HEK293 (cell line): Measurements from ENCODE around the gene GNPTAB.

Experiments
- CTCF ChIA-PET: fragments of 350-600 bp; formaldehyde crosslinking; extraction: SDS; loops from one replicate; lab custom pipeline; 2021; ENCODE audit warnings: antibody characterized with exemption; lab: Yijun Ruan, JAX
- POLR2A ChIA-PET: fragments of 300-600 bp; formaldehyde crosslinking; extraction: SDS; loops from one replicate; lab custom pipeline; 2020; ENCODE audit warnings: antibody characterized with exemption, inconsistent platforms; lab: Yijun Ruan, JAX
- H3K27ac ChIP-seq: fragments of 200-500 bp; sonication (Bioruptor generic); 2 replicates; pipeline ENCODE4 v1.5.1; 2014; ENCODE audit warnings: low read depth, low read length, control low read depth, inconsistent platforms; ENCODE audit errors: extremely low read depth
- H3K36me3 ChIP-seq, 2 experiments: fragments of 200-500 bp in 1 of 2; sonication (Bioruptor generic) in 1 of 2; 1 replicate in 1 of 2; 2 replicates in 1 of 2; pipeline ENCODE4 v1.5.1; 2014 to 2017; ENCODE audit warnings: inconsistent platforms in 2 of 2, low read length in 2 of 2; ENCODE audit not compliant: control insufficient read depth in 2 of 2, insufficient read depth in 1 of 2
- H3K4me1 ChIP-seq: fragments of 200-500 bp; sonication (Bioruptor generic); 2 replicates; pipeline ENCODE4 v1.5.1; 2014; ENCODE audit warnings: mild to moderate bottlenecking, low read length, inconsistent platforms; ENCODE audit not compliant: control insufficient read depth, insufficient read depth
- H3K4me3 ChIP-seq: 2 replicates; pipeline ENCODE4 v1.5.1; 2011; ENCODE audit warnings: low read depth, mild to moderate bottlenecking, control low read depth, low read length, moderate library complexity
- H3K9me3 ChIP-seq: fragments of 200-500 bp; sonication (Bioruptor generic); 2 replicates; pipeline ENCODE4 v1.5.1; 2014; ENCODE audit warnings: low read depth, low read length, inconsistent platforms; ENCODE audit not compliant: control insufficient read depth, insufficient read depth
- EGR2 ChIP-seq: fragments of 450-650 bp; formaldehyde crosslinking; IDR thresholded peaks from 2 replicates; pipeline ENCODE4 v1.5.1; 2016; ENCODE audit warnings: low read depth, missing biosample characterization, missing genetic modification characterization
- IKZF3 ChIP-seq: fragments of 450-650 bp; IDR thresholded peaks from 2 replicates; pipeline ENCODE4 v1.5.0; 2018; ENCODE audit warnings: missing biosample characterization, mild to moderate bottlenecking, missing genetic modification characterization, moderate library complexity
- KLF1 ChIP-seq: fragments of 450-650 bp; formaldehyde crosslinking; IDR thresholded peaks from 2 replicates; pipeline ENCODE4 v1.5.1; 2016; ENCODE audit warnings: missing biosample characterization, missing genetic modification characterization
- KLF8 ChIP-seq: fragments of 450-650 bp; formaldehyde crosslinking; IDR thresholded peaks from 2 replicates; pipeline ENCODE4 v1.5.1; 2016; ENCODE audit warnings: missing biosample characterization, missing genetic modification characterization
- PRDM1 ChIP-seq: fragments of 450-650 bp; formaldehyde crosslinking; IDR thresholded peaks from 2 replicates; pipeline ENCODE4; 2016; ENCODE audit warnings: missing biosample characterization, missing genetic modification characterization
- RBAK ChIP-seq: fragments of 450-650 bp; formaldehyde crosslinking; IDR thresholded peaks from 2 replicates; pipeline ENCODE4 v1.5.1; 2016; ENCODE audit warnings: missing biosample characterization, missing genetic modification characterization
- SCRT2 ChIP-seq: fragments of 450-650 bp; formaldehyde crosslinking; IDR thresholded peaks from 2 replicates; pipeline ENCODE4 v1.5.1; 2016; ENCODE audit warnings: missing biosample characterization, missing genetic modification characterization
- TRIM28 ChIP-seq: IDR thresholded peaks from 2 replicates; pipeline ENCODE4 v1.6.1; 2011; ENCODE audit warnings: low read length, control low read depth, borderline replicate concordance
- ZFHX2 ChIP-seq: fragments of 450-650 bp; formaldehyde crosslinking; conservative IDR thresholded peaks from 2 replicates; pipeline ENCODE4 v1.5.1; 2016; ENCODE audit warnings: missing biosample characterization, missing genetic modification characterization
- ZNF184 ChIP-seq: fragments of 450-650 bp; IDR thresholded peaks from 2 replicates; pipeline ENCODE4 v1.5.1; 2018; ENCODE audit warnings: missing biosample characterization, mild to moderate bottlenecking, missing genetic modification characterization
- ZNF223 ChIP-seq: fragments of 450-650 bp; formaldehyde crosslinking; IDR thresholded peaks from 2 replicates; pipeline ENCODE4 v1.5.1; 2016; ENCODE audit warnings: missing biosample characterization, missing genetic modification characterization
- ZNF23 ChIP-seq: fragments of 450-650 bp; formaldehyde crosslinking; IDR thresholded peaks from 2 replicates; pipeline ENCODE4 v1.5.1; 2016; ENCODE audit warnings: missing biosample characterization, missing genetic modification characterization, borderline replicate concordance
- ZNF24 ChIP-seq: fragments of 450-650 bp; formaldehyde crosslinking; IDR thresholded peaks from 2 replicates; pipeline ENCODE4 v1.5.1; 2016; ENCODE audit warnings: missing biosample characterization, missing genetic modification characterization
- ZNF302 ChIP-seq: fragments of 450-650 bp; formaldehyde crosslinking; IDR thresholded peaks from 2 replicates; pipeline ENCODE4 v1.5.1; 2016; ENCODE audit warnings: missing biosample characterization, missing genetic modification characterization, low read depth
- ZNF394 ChIP-seq: fragments of 450-650 bp; formaldehyde crosslinking; IDR thresholded peaks from 2 replicates; pipeline ENCODE4 v1.5.1; 2016; ENCODE audit warnings: missing biosample characterization, missing genetic modification characterization, mild to moderate bottlenecking, moderate library complexity, borderline replicate concordance
- ZNF473 ChIP-seq: fragments of 450-650 bp; formaldehyde crosslinking; IDR thresholded peaks from 2 replicates; pipeline ENCODE4 v1.5.1; 2017; ENCODE audit warnings: missing biosample characterization, missing genetic modification characterization
- ZNF600 ChIP-seq: fragments of 450-650 bp; formaldehyde crosslinking; IDR thresholded peaks from 2 replicates; pipeline ENCODE4 v1.5.1; 2016; ENCODE audit warnings: missing biosample characterization, missing genetic modification characterization
- ZNF610 ChIP-seq: fragments of 450-650 bp; formaldehyde crosslinking; IDR thresholded peaks from 2 replicates; pipeline ENCODE4 v1.5.1; 2016; ENCODE audit warnings: missing biosample characterization, missing genetic modification characterization, borderline replicate concordance
- ZNF623 ChIP-seq: fragments of 450-650 bp; formaldehyde crosslinking; IDR thresholded peaks from 2 replicates; pipeline ENCODE4 v1.5.1; 2016; ENCODE audit warnings: missing biosample characterization, missing genetic modification characterization
- ZNF707 ChIP-seq: fragments of 450-650 bp; formaldehyde crosslinking; IDR thresholded peaks from 2 replicates; pipeline ENCODE4 v1.5.1; 2016; ENCODE audit warnings: missing biosample characterization, missing genetic modification characterization
- ZNF747 ChIP-seq: fragments of 450-650 bp; formaldehyde crosslinking; IDR thresholded peaks from 2 replicates; pipeline ENCODE4 v1.5.1; 2016; ENCODE audit warnings: missing biosample characterization, missing genetic modification characterization
- ZSCAN30 ChIP-seq: fragments of 450-650 bp; IDR thresholded peaks from 2 replicates; pipeline ENCODE4 v1.5.1; 2018; ENCODE audit warnings: missing biosample characterization, mild to moderate bottlenecking, missing genetic modification characterization, moderate library complexity
- ZXDB ChIP-seq: fragments of 450-650 bp; formaldehyde crosslinking; IDR thresholded peaks from 2 replicates; pipeline ENCODE4 v1.5.1; 2016; ENCODE audit warnings: missing biosample characterization, missing genetic modification characterization
- TF ChIP-seq, protein P1 (sequence below): fragments of 450-650 bp; formaldehyde crosslinking; IDR thresholded peaks from 2 replicates; pipeline ENCODE4 v1.5.1; 2016; ENCODE audit warnings: missing biosample characterization, missing genetic modification characterization
- TF ChIP-seq, protein P2 (sequence below): fragments of 450-650 bp; formaldehyde crosslinking; IDR thresholded peaks from 2 replicates; pipeline ENCODE4 v1.5.1; 2016; ENCODE audit warnings: missing biosample characterization, missing genetic modification characterization
- TF ChIP-seq, protein P3 (sequence below): fragments of 450-650 bp; IDR thresholded peaks from 2 replicates; pipeline ENCODE4 v1.5.1; 2018; ENCODE audit warnings: missing biosample characterization, mild to moderate bottlenecking, missing genetic modification characterization
- TF ChIP-seq, protein P4 (sequence below): fragments of 450-650 bp; formaldehyde crosslinking; IDR thresholded peaks from 2 replicates; pipeline ENCODE4 v1.5.1; 2017; ENCODE audit warnings: missing biosample characterization, missing genetic modification characterization
- TF ChIP-seq, protein P5 (sequence below): IDR thresholded peaks from 2 replicates; pipeline ENCODE4 v1.6.1; 2011; ENCODE audit warnings: mild to moderate bottlenecking, low read depth, low read length, borderline replicate concordance

Gene GNPTAB

DNA sequence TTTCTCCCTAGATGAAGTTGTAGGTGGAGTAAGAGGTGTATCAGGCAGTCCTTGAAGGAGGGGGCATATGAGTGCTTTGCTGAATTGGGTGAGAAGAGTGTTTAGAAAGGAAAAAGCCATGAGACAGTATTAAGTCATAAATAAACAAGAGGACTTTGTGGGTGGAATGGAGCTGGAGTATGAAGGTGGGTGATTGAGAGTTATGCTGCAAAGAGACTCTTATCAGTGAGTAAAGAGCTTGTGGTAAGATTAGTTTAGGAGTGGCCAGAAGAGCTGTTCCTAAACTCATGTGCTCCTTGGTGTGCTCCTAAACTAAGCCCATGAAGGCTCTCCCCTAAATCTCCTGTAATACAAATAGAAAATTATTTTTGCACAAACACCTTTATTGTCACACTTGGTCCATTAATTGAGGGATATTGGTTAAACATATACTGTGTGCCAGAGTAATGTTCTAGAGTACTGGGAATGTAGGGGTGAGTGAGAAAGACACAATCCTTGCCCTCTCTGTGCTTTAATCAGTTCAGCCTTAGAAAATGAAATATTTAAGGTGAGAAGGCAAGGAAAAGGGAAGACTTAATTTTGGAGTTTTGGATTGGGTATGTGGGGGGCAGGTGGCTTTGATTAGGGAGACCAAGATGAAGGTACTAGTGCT is 123.5 kb downstream of the GNPTAB start:
- CTCF ChIA-PET, result no interaction called here
- peaks cover 11% of the 10 kb centered on the region for H3K4me1 ChIP-seq
- H3K27ac ChIP-seq, result no peak overlapping the region
- no peaks in the 10 kb centered on the region for H3K36me3 ChIP-seq
- no peak overlapping the region for H3K4me3 ChIP-seq
- TF ChIP-seq, protein P1, sequence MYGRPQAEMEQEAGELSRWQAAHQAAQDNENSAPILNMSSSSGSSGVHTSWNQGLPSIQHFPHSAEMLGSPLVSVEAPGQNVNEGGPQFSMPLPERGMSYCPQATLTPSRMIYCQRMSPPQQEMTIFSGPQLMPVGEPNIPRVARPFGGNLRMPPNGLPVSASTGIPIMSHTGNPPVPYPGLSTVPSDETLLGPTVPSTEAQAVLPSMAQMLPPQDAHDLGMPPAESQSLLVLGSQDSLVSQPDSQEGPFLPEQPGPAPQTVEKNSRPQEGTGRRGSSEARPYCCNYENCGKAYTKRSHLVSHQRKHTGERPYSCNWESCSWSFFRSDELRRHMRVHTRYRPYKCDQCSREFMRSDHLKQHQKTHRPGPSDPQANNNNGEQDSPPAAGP (tag by site-specific recombination), result peak; percentile 69
- TF ChIP-seq, protein P2, sequence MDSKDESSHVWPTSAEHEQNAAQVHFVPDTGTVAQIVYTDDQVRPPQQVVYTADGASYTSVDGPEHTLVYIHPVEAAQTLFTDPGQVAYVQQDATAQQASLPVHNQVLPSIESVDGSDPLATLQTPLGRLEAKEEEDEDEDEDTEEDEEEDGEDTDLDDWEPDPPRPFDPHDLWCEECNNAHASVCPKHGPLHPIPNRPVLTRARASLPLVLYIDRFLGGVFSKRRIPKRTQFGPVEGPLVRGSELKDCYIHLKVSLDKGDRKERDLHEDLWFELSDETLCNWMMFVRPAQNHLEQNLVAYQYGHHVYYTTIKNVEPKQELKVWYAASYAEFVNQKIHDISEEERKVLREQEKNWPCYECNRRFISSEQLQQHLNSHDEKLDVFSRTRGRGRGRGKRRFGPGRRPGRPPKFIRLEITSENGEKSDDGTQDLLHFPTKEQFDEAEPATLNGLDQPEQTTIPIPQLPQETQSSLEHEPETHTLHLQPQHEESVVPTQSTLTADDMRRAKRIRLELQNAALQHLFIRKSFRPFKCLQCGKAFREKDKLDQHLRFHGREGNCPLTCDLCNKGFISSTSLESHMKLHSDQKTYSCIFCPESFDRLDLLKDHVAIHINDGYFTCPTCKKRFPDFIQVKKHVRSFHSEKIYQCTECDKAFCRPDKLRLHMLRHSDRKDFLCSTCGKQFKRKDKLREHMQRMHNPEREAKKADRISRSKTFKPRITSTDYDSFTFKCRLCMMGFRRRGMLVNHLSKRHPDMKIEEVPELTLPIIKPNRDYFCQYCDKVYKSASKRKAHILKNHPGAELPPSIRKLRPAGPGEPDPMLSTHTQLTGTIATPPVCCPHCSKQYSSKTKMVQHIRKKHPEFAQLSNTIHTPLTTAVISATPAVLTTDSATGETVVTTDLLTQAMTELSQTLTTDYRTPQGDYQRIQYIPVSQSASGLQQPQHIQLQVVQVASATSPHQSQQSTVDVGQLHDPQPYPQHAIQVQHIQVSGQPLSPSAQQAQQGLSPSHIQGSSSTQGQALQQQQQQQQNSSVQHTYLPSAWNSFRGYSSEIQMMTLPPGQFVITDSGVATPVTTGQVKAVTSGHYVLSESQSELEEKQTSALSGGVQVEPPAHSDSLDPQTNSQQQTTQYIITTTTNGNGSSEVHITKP, result peak; percentile 37
- TF ChIP-seq, protein P3, sequence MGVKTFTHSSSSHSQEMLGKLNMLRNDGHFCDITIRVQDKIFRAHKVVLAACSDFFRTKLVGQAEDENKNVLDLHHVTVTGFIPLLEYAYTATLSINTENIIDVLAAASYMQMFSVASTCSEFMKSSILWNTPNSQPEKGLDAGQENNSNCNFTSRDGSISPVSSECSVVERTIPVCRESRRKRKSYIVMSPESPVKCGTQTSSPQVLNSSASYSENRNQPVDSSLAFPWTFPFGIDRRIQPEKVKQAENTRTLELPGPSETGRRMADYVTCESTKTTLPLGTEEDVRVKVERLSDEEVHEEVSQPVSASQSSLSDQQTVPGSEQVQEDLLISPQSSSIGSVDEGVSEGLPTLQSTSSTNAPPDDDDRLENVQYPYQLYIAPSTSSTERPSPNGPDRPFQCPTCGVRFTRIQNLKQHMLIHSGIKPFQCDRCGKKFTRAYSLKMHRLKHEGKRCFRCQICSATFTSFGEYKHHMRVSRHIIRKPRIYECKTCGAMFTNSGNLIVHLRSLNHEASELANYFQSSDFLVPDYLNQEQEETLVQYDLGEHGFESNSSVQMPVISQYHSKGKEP (tag by site-specific recombination), result no peak
- TF ChIP-seq ZNF23 (tag by site-specific recombination) (no peak), EGR2 (tag by site-specific recombination) (peak; percentile 98), PRDM1 (tag by site-specific recombination) (peak; percentile 13; the same call in 1 of the 2 replicates), ZFHX2 (tag by site-specific recombination) (peak; percentile 94), ZSCAN30 (tag by site-specific recombination) (no peak), ZNF610 (tag by site-specific recombination) (0 out of 2 replicates have a peak, but pooled peaks have one; percentile 47), ZNF223 (no peak), ZNF600 (peak; percentile 58), KLF1 (peak; percentile 32; the same call in 1 of the 2 replicates), ZNF707 (tag by site-specific recombination) (no peak), ZXDB (tag by site-specific recombination) (peak; percentile 31; the same call in 1 of the 2 replicates)
- TF ChIP-seq, protein P4, sequence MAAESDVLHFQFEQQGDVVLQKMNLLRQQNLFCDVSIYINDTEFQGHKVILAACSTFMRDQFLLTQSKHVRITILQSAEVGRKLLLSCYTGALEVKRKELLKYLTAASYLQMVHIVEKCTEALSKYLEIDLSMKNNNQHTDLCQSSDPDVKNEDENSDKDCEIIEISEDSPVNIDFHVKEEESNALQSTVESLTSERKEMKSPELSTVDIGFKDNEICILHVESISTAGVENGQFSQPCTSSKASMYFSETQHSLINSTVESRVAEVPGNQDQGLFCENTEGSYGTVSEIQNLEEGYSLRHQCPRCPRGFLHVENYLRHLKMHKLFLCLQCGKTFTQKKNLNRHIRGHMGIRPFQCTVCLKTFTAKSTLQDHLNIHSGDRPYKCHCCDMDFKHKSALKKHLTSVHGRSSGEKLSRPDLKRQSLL (tag by site-specific recombination), result peak; percentile 68; the same call in 1 of the 2 replicates
- TF ChIP-seq, all 188 proteins: peak for 10
- no peaks in the 10 kb centered on the region for H3K9me3 ChIP-seq
- POLR2A ChIA-PET, result interaction anchor here (0.8 kb wide), 1 partner anchor 9 kb away, joined by 3 read pairs; no protein-coding TSS in a partner anchor

DNA sequence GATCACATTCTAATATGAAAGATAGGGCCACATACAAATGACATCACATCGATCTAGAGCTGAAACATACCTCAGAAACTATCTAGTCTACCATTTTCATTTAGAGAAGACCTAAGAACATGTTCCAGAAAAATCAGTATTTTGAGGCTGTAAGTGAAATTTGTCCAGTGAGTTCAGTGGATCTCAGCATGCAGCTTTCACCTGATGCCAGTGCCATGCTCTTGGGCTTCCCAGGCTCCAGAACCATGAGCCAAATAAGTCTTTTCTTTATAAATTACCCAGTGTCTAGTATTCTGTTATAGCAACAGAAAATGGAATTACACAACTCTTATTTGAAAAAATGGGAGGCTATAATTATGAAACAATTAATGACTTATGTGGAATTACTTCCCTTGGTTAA is 124.4 kb downstream of the GNPTAB start:
- POLR2A ChIA-PET, result no interaction called here
- Histone ChIP-seq H3K4me3 (no peak overlapping the region), H3K4me1 (peaks cover 15% of the 10 kb centered on the region), H3K9me3 (no peaks in the 10 kb centered on the region), H3K27ac (no peak overlapping the region), H3K36me3 (no peaks in the 10 kb centered on the region)
- CTCF ChIA-PET, result interaction anchor here (0.7 to 1.0 kb wide), 2 partner anchors 52 to 135 kb away, joined by 3 to 4 read pairs; no protein-coding TSS in a partner anchor
- no peak for TF ChIP-seq SCRT2 (tag by site-specific recombination)
- TF ChIP-seq TRIM28, result no peak
- TF ChIP-seq ZNF623 (tag by site-specific recombination), result no peak
- TF ChIP-seq IKZF3 (tag by site-specific recombination), result no peak
- TF ChIP-seq ZNF184, result no peak
- TF ChIP-seq KLF8 (tag by site-specific recombination), result no peak
- no peak for TF ChIP-seq RBAK (tag by site-specific recombination)
- TF ChIP-seq, protein P5, sequence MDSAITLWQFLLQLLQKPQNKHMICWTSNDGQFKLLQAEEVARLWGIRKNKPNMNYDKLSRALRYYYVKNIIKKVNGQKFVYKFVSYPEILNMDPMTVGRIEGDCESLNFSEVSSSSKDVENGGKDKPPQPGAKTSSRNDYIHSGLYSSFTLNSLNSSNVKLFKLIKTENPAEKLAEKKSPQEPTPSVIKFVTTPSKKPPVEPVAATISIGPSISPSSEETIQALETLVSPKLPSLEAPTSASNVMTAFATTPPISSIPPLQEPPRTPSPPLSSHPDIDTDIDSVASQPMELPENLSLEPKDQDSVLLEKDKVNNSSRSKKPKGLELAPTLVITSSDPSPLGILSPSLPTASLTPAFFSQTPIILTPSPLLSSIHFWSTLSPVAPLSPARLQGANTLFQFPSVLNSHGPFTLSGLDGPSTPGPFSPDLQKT, result no peak
- no peak for TF ChIP-seq ZNF24 (tag by site-specific recombination)
- TF ChIP-seq ZNF302 (tag by site-specific recombination), result no peak
- no peak for TF ChIP-seq ZNF747 (tag by site-specific recombination)
- TF ChIP-seq ZNF473, result no peak
- TF ChIP-seq ZNF394 (tag by site-specific recombination), result no peak
